Vagina (tissue), 2 donors: ENCODE data around the gene CFAP45.

Source experiments
- POLR2AphosphoS5 ChIP-seq, 2 donors: sonication (generic); formaldehyde crosslinking; IDR thresholded peaks; one replicate each; pipeline ENCODE4 v1.9.0; 2017; ENCODE audit warnings: antibody characterized with exemption in 2 of 2, mild to moderate bottlenecking in 2 of 2, low read depth in 1 of 2; ENCODE audit not compliant: insufficient read depth in 1 of 2
- TF ChIP-seq, protein P1 (sequence below), 3 experiments: fragments of 450-650 bp in 2 of 3; fragments of 200-600 bp in 1 of 3; sonication (generic) in 1 of 3; IDR thresholded peaks; one replicate each; pipeline ENCODE4 v1.5.1; 2017 to 2019; ENCODE audit warnings: antibody characterized with exemption in 3 of 3, mild to moderate bottlenecking in 2 of 3, moderate library complexity in 2 of 3

DNA sequence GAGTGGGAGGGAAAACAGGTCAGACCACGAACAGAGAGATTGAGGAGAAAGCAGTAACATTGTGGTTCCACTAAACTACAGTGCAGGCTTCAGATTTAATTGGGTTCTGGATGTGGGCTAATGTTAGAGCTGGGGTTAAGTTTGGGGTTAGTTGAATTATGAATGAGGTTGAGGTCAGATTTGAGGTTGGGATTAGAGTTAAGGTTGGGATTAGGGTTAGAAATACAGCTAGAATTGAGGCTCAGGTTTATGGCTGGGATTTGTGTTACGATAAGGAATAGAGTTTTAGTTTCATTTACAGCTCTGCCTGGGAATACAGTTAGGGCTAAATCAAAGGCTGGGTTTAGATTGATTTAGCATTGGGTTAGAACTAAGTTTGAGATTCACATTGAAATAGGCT is 35.7 kb downstream of the CFAP45 start:
- TF ChIP-seq, protein P1, sequence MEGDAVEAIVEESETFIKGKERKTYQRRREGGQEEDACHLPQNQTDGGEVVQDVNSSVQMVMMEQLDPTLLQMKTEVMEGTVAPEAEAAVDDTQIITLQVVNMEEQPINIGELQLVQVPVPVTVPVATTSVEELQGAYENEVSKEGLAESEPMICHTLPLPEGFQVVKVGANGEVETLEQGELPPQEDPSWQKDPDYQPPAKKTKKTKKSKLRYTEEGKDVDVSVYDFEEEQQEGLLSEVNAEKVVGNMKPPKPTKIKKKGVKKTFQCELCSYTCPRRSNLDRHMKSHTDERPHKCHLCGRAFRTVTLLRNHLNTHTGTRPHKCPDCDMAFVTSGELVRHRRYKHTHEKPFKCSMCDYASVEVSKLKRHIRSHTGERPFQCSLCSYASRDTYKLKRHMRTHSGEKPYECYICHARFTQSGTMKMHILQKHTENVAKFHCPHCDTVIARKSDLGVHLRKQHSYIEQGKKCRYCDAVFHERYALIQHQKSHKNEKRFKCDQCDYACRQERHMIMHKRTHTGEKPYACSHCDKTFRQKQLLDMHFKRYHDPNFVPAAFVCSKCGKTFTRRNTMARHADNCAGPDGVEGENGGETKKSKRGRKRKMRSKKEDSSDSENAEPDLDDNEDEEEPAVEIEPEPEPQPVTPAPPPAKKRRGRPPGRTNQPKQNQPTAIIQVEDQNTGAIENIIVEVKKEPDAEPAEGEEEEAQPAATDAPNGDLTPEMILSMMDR (IDR thresholded peaks at IDR 0.05): no peak
- TF ChIP-seq POLR2AphosphoS5 (IDR thresholded peaks at IDR 0.05; ENCODE audit: insufficient read depth in 1 of 2, low read depth in 1 of 2): no peak
